IPS-18a (cell line): ENCODE measurements around the gene MICAL1.

Experiments used
- H3K27ac ChIP-seq: one replicate; pipeline ENCODE4 v1.5.1; 2013; ENCODE audit warnings: low read length
- H3K27me3 ChIP-seq: one replicate; pipeline ENCODE4 v1.6.1; 2013; ENCODE audit warnings: mild to moderate bottlenecking, low read length; ENCODE audit not compliant: control insufficient read depth, insufficient read depth
- H3K36me3 ChIP-seq: one replicate; pipeline ENCODE4 v1.6.1; 2013; ENCODE audit warnings: low read depth, low read length; ENCODE audit not compliant: control insufficient read depth
- H3K4me1 ChIP-seq: one replicate; pipeline ENCODE4 v1.6.1; 2013; ENCODE audit warnings: low read depth, low read length; ENCODE audit not compliant: control insufficient read depth
- H3K4me3 ChIP-seq: one replicate; pipeline ENCODE4 v1.5.1; 2013; ENCODE audit warnings: low read length
- H3K9ac ChIP-seq: one replicate; pipeline ENCODE4 v1.6.1; 2013; ENCODE audit warnings: mild to moderate bottlenecking, low read length, moderate library complexity
- H3K9me3 ChIP-seq: one replicate; pipeline ENCODE4 v1.6.1; 2013; ENCODE audit warnings: low read depth, low read length; ENCODE audit not compliant: control insufficient read depth

MICAL1 gene

GRCh38 chr6:109486068-109486467 lies 30.5 kb upstream of the MICAL1 start:
- Histone ChIP-seq H3K36me3 (peaks cover 8% of the 10 kb centered on the region), H3K9ac (no peak overlapping the region), H3K4me3 (no peak overlapping the region), H3K9me3 (no peaks in the 10 kb centered on the region), H3K27ac (no peak overlapping the region), H3K4me1 (peaks cover 21% of the 10 kb centered on the region), H3K27me3 (peaks cover 13% of the 10 kb centered on the region)

GRCh38 chr6:109485266-109485935 lies 29.8 kb upstream of the MICAL1 start:
- Histone ChIP-seq H3K27me3 (peaks cover 13% of the 10 kb centered on the region), H3K4me3 (no peak overlapping the region), H3K9ac (no peak overlapping the region), H3K36me3 (peaks cover 14% of the 10 kb centered on the region), H3K27ac (no peak overlapping the region), H3K9me3 (no peaks in the 10 kb centered on the region), H3K4me1 (peaks cover 21% of the 10 kb centered on the region)

- Histone ChIP-seq H3K4me1 (peaks cover 24% of the 10 kb centered on the region), H3K9ac (no peak overlapping the region), H3K36me3 (peaks cover 21% of the 10 kb centered on the region), H3K27me3 (peaks cover 13% of the 10 kb centered on the region), H3K9me3 (no peaks in the 10 kb centered on the region), H3K4me3 (peak overlapping the region; percentile 58), H3K27ac (no peak overlapping the region)
Observed at GRCh38 chr6:109484122-109484521, 28.6 kb upstream of the MICAL1 start.

GRCh38 chr6:109483735-109484057 lies 28.1 kb upstream of the MICAL1 start:
- H3K4me1 ChIP-seq = peaks cover 28% of the 10 kb centered on the region
- peak overlapping the region; percentile 58 for H3K4me3 ChIP-seq
- H3K9ac ChIP-seq = no peak overlapping the region
- H3K27me3 ChIP-seq = peaks cover 13% of the 10 kb centered on the region
- H3K36me3 ChIP-seq = peaks cover 22% of the 10 kb centered on the region
- H3K27ac ChIP-seq = no peak overlapping the region
- no peaks in the 10 kb centered on the region for H3K9me3 ChIP-seq

GRCh38 chr6:109482905-109483734 lies 27.5 kb upstream of the MICAL1 start, which contains the start of gene ZBTB24:
Gene ZBTB24, minus strand, starts transcription at chr6:109483219. Its CDS starts 1,193 bp downstream, at chr6:109482026.
- peak within 1 kb of the TSS; percentile 81 for H3K9ac ChIP-seq
- H3K9me3 ChIP-seq = no peaks in the 10 kb centered on the region
- H3K27ac ChIP-seq = no peak within 1 kb of the TSS
- peaks cover 22% of the 10 kb centered on the region for H3K36me3 ChIP-seq
- H3K4me1 ChIP-seq = peaks cover 31% of the 10 kb centered on the region
- H3K27me3 ChIP-seq = peaks cover 13% of the 10 kb centered on the region
- peak within 1 kb of the TSS; percentile 86 for H3K4me3 ChIP-seq

GRCh38 chr6:109480993-109481480 lies 25.5 kb upstream of the MICAL1 start:
- peak overlapping the region; percentile 19 for H3K4me3 ChIP-seq
- no peak overlapping the region for H3K9ac ChIP-seq

GRCh38 chr6:109478841-109479624 lies 23.5 kb upstream of the MICAL1 start:
- Histone ChIP-seq H3K27me3 (peaks cover 4% of the 10 kb centered on the region), H3K27ac (no peak overlapping the region), H3K9ac (no peak overlapping the region), H3K4me1 (peaks cover 23% of the 10 kb centered on the region), H3K4me3 (peak overlapping the region; percentile 48), H3K9me3 (no peaks in the 10 kb centered on the region), H3K36me3 (peaks cover 48% of the 10 kb centered on the region)

More at GRCh38 chr6:109480993-109481480, 25.5 kb upstream of the MICAL1 start:
- Histone ChIP-seq H3K9me3 (no peaks in the 10 kb centered on the region), H3K36me3 (peaks cover 29% of the 10 kb centered on the region), H3K27ac (no peak overlapping the region), H3K27me3 (peaks cover 13% of the 10 kb centered on the region), H3K4me1 (peaks cover 31% of the 10 kb centered on the region)

GRCh38 chr6:109478222-109478805 lies 22.7 kb upstream of the MICAL1 start:
- peak overlapping the region; percentile 48 for H3K4me3 ChIP-seq

GRCh38 chr6:109477725-109478124 lies 22.2 kb upstream of the MICAL1 start:
- no peaks in the 10 kb centered on the region for H3K9me3 ChIP-seq
- no peaks in the 10 kb centered on the region for H3K27me3 ChIP-seq
- H3K36me3 ChIP-seq = peaks cover 61% of the 10 kb centered on the region
- H3K9ac ChIP-seq = no peak overlapping the region
- peaks cover 21% of the 10 kb centered on the region for H3K4me1 ChIP-seq
- H3K4me3 ChIP-seq = peak overlapping the region; percentile 16
- H3K27ac ChIP-seq = no peak overlapping the region

More at GRCh38 chr6:109478222-109478805, 22.7 kb upstream of the MICAL1 start:
- no peaks in the 10 kb centered on the region for H3K9me3 ChIP-seq
- peaks cover 21% of the 10 kb centered on the region for H3K4me1 ChIP-seq
- no peaks in the 10 kb centered on the region for H3K27me3 ChIP-seq
- no peak overlapping the region for H3K27ac ChIP-seq
- H3K36me3 ChIP-seq = peaks cover 55% of the 10 kb centered on the region
- H3K9ac ChIP-seq = no peak overlapping the region

GRCh38 chr6:109477184-109477583 lies 21.6 kb upstream of the MICAL1 start:
- no peaks in the 10 kb centered on the region for H3K27me3 ChIP-seq
- no peaks in the 10 kb centered on the region for H3K9me3 ChIP-seq
- H3K27ac ChIP-seq = no peak overlapping the region
- H3K9ac ChIP-seq = no peak overlapping the region
- H3K4me3 ChIP-seq = peak overlapping the region; percentile 16
- peaks cover 21% of the 10 kb centered on the region for H3K4me1 ChIP-seq
- H3K36me3 ChIP-seq = peaks cover 66% of the 10 kb centered on the region

- peaks cover 70% of the 10 kb centered on the region for H3K36me3 ChIP-seq
- no peaks in the 10 kb centered on the region for H3K9me3 ChIP-seq
- no peak overlapping the region for H3K27ac ChIP-seq
- H3K9ac ChIP-seq = no peak overlapping the region
- H3K4me1 ChIP-seq = peaks cover 12% of the 10 kb centered on the region
- H3K27me3 ChIP-seq = no peaks in the 10 kb centered on the region
- no peak overlapping the region for H3K4me3 ChIP-seq
Observed at GRCh38 chr6:109475625-109476024, 20.1 kb upstream of the MICAL1 start.
